Endodermal cell (in vitro differentiated cells): Measurements from ENCODE around the gene QSOX1. TPM values are rescaled to one million over a fixed set of nuclear protein-coding genes. Genes with fewer than 3 reads are reported as not detected.

Source experiments
- DNase-seq: peaks from one replicate; pipeline ENCODE4 v3.0.0-alpha.2; 2017
- H3K27ac ChIP-seq: 2 replicates; pipeline ENCODE4 v1.5.1; 2013; ENCODE audit warnings: mild to moderate bottlenecking, low read depth, low read length, moderate library complexity
- H3K27me3 ChIP-seq: 2 replicates; pipeline ENCODE4 v1.6.1; 2013; ENCODE audit warnings: mild to moderate bottlenecking, low read length, moderate library complexity; ENCODE audit not compliant: insufficient read depth, control insufficient read depth, poor library complexity, severe bottlenecking
- H3K36me3 ChIP-seq: 2 replicates; pipeline ENCODE4 v1.7.0; 2013; ENCODE audit warnings: mild to moderate bottlenecking, low read length, moderate library complexity; ENCODE audit not compliant: control insufficient read depth, insufficient read depth
- H3K4me1 ChIP-seq: one replicate; pipeline ENCODE4 v1.7.0; 2013; ENCODE audit warnings: low read length; ENCODE audit not compliant: control insufficient read depth, insufficient read depth
- H3K4me3 ChIP-seq: 2 replicates; pipeline ENCODE4 v1.5.1; 2013; ENCODE audit warnings: mild to moderate bottlenecking, low read length, moderate library complexity
- H3K9ac ChIP-seq: 2 replicates; pipeline ENCODE4 v1.6.1; 2013; ENCODE audit warnings: mild to moderate bottlenecking, low read length, moderate library complexity; ENCODE audit not compliant: poor library complexity, severe bottlenecking; ENCODE audit errors: extremely low read depth
- H3K9me3 ChIP-seq: 2 replicates; pipeline ENCODE4 v1.6.1; 2013; ENCODE audit warnings: mild to moderate bottlenecking, low read length, moderate library complexity; ENCODE audit not compliant: control insufficient read depth
- H3K27ac Mint-ChIP-seq: 2 replicates; pipeline ENCODE4 v1.8.0; 2020; ENCODE audit warnings: mixed read lengths
- H3K27me3 Mint-ChIP-seq: 2 replicates; pipeline ENCODE4 v1.8.0; 2021; ENCODE audit warnings: mild to moderate bottlenecking, mixed read lengths; ENCODE audit not compliant: insufficient read depth
- H3K36me3 Mint-ChIP-seq: 2 replicates; pipeline ENCODE4 v1.8.0; 2020; ENCODE audit warnings: low read depth, mixed read lengths
- H3K4me1 Mint-ChIP-seq: 2 replicates; pipeline ENCODE4 v1.8.0; 2020; ENCODE audit warnings: mixed read lengths
- H3K4me3 Mint-ChIP-seq: 2 replicates; pipeline ENCODE4 v1.8.0; 2020; ENCODE audit warnings: mild to moderate bottlenecking, moderate library complexity, mixed read lengths
- H3K9me3 Mint-ChIP-seq: 2 replicates; pipeline ENCODE4 v1.8.0; 2020; ENCODE audit warnings: mild to moderate bottlenecking, mixed read lengths
- CTCF ChIP-seq: fragments of 200-600 bp; sonication (generic); conservative IDR thresholded peaks from 2 replicates; pipeline ENCODE4 v1.5.0; 2021; ENCODE audit warnings: antibody characterized with exemption, mild to moderate bottlenecking
- WGBS, 2 experiments: methylation state at CpG; one replicate each; pipeline versions ENCODE4 v1.1.5 to v1.1.7; 2013; ENCODE audit warnings: missing lambda C conversion rate in 2 of 2, mixed read lengths in 1 of 2; ENCODE audit not compliant: insufficient coverage in 1 of 2, insufficient read length in 1 of 2; 5-methylcytosine and 5-hydroxymethylcytosine counted together
- total RNA-seq, 2 donors: library from RNA; stranded (reverse); fragmentation: NEBNext Ultra II Directional in 1 of 2; extraction: Animal tissue kit (Norgen Biotek cat#: 25700) in 1 of 2; gene quantifications; 2 replicates in 1 of 2; 3 replicates in 1 of 2; pipeline ENCODE4 v1.2.1, GENCODE V29; 2021

QSOX1 gene
- total RNA-seq, 2 donors from 2014 or later, result 77.9 to 116 TPM

GRCh38 chr1:180119837-180120236 is 34.8 kb upstream of the QSOX1 start:
- 95% methylated on average over 2 of the region's 2 CpGs; no CpG with 5 or more reads in 1 of the 2 experiments for WGBS, 2 experiments
- no peak for TF ChIP-seq CTCF
- no peak overlapping the region for H3K27ac Mint-ChIP-seq

GRCh38 chr1:180123463-180123936 is 31.2 kb upstream of the QSOX1 start:
- Mint-ChIP-seq H3K27me3 (no peaks in the 10 kb centered on the region), H3K36me3 (no peaks in the 10 kb centered on the region), H3K4me1 (no peaks in the 10 kb centered on the region), H3K4me3 (no peak overlapping the region), H3K27ac (no peak overlapping the region), H3K9me3 (no peaks in the 10 kb centered on the region)
- Histone ChIP-seq H3K27ac (no peak overlapping the region), H3K36me3 (no peaks in the 10 kb centered on the region), H3K9me3 (no peaks in the 10 kb centered on the region), H3K27me3 (no peaks in the 10 kb centered on the region), H3K4me3 (no peak overlapping the region), H3K4me1 (no peaks in the 10 kb centered on the region), H3K9ac (no peak overlapping the region)
- DNase-seq, result no peak
- 86 to 92% methylated on average over 1 to 4 of the region's 4 CpGs for WGBS, 2 experiments
- TF ChIP-seq CTCF, result no peak

More at GRCh38 chr1:180119837-180120236, 34.8 kb upstream of the QSOX1 start:
- no peak overlapping the region for H3K27ac ChIP-seq
- no peaks in the 10 kb centered on the region for H3K36me3 ChIP-seq
- Mint-ChIP-seq H3K36me3 (no peaks in the 10 kb centered on the region), H3K27me3 (no peaks in the 10 kb centered on the region), H3K9me3 (no peaks in the 10 kb centered on the region), H3K4me3 (no peak overlapping the region), H3K4me1 (no peaks in the 10 kb centered on the region)
- H3K4me3 ChIP-seq, result no peak overlapping the region
- DNase-seq, result no peak
- H3K9me3 ChIP-seq, result no peaks in the 10 kb centered on the region
- H3K27me3 ChIP-seq, result no peaks in the 10 kb centered on the region
- no peaks in the 10 kb centered on the region for H3K4me1 ChIP-seq
- H3K9ac ChIP-seq, result no peak overlapping the region

GRCh38 chr1:180130651-180131050 is 24.0 kb upstream of the QSOX1 start:
- Histone ChIP-seq H3K4me3 (no peak overlapping the region), H3K36me3 (no peaks in the 10 kb centered on the region), H3K9me3 (no peaks in the 10 kb centered on the region), H3K27me3 (no peaks in the 10 kb centered on the region), H3K27ac (no peak overlapping the region), H3K9ac (no peak overlapping the region), H3K4me1 (no peaks in the 10 kb centered on the region)
- Mint-ChIP-seq H3K27ac (no peak overlapping the region), H3K27me3 (peaks cover 5% of the 10 kb centered on the region), H3K36me3 (no peaks in the 10 kb centered on the region), H3K4me1 (peaks cover 7% of the 10 kb centered on the region), H3K4me3 (no peak overlapping the region), H3K9me3 (no peaks in the 10 kb centered on the region)
- no peak for TF ChIP-seq CTCF
- no peak for DNase-seq
- 76 to 91% methylated on average over 2 of the region's 2 CpGs for WGBS, 2 experiments
